H1 (cell line): ENCODE results near the gene MTMR6. TPM values are rescaled to one million over a fixed set of nuclear protein-coding genes. Genes with fewer than 3 reads are reported as not detected.

Source experiments
- CHD7 ChIP-seq: fragments of 300-600 bp; sonication (generic); IDR thresholded peaks from 2 replicates; pipeline ENCODE4 v1.7.1; 2012; ENCODE audit warnings: low read length, moderate library complexity, mild to moderate bottlenecking, inconsistent platforms; ENCODE audit not compliant: insufficient replicate concordance
- RBBP5 ChIP-seq: IDR thresholded peaks from 2 replicates; pipeline ENCODE4 v1.7.1; 2012; ENCODE audit warnings: low read depth, mild to moderate bottlenecking, inconsistent platforms, low read length, moderate library complexity, borderline replicate concordance
- SAP30 ChIP-seq: fragments of 300-600 bp; sonication (generic); IDR thresholded peaks from 2 replicates; pipeline ENCODE4 v1.7.1; 2012; ENCODE audit warnings: low read length, moderate library complexity, mild to moderate bottlenecking, inconsistent platforms; ENCODE audit not compliant: insufficient read depth, insufficient replicate concordance
- SIRT6 ChIP-seq: IDR thresholded peaks from one replicate; pipeline ENCODE4 v1.7.1; 2012; ENCODE audit warnings: low read length, inconsistent platforms
- TAF1 ChIP-seq: IDR thresholded peaks from 2 replicates; pipeline ENCODE4 v1.6.1; 2011; ENCODE audit warnings: mild to moderate bottlenecking, low read depth, low read length
- polyA plus RNA-seq, 7 experiments: library from polyadenylated mRNA; depleted of rRNA in 3 of 7; stranded (reverse) in 5 of 7; unstranded in 2 of 7; fragments of >200 nt in 5 of 7; fragments of 200-250 nt in 2 of 7; gene quantifications; 1 replicate in 5 of 7; 2 replicates in 1 of 7; 4 replicates in 1 of 7; pipeline versions ENCODE4 v1.2.1 to v1.2.3, GENCODE V29; 2011 to 2013; ENCODE audit warnings: missing spikeins in 2 of 7, mixed read lengths in 2 of 7
- total RNA-seq: library from RNA; stranded (reverse); fragmentation: NEBNext Ultra II Directional; extraction: Animal tissue kit (Norgen Biotek cat#: 25700); gene quantifications from 2 replicates; pipeline ENCODE4 v1.2.1, GENCODE V29; 2021

The MTMR6 gene
- total and polyA plus RNA-seq, 2 of the 8 experiments (the other 6 are each of a cell fraction or from before 2014, with no cell fraction given): 2.1 to 8.4 TPM

GRCh38 chr13:25319771-25320170 lies 32.5 kb upstream of the MTMR6 start (continued):
- TF ChIP-seq CHD7 (no peak), SIRT6 (no peak), SAP30 (no peak), RBBP5 (no peak), TAF1 (no peak)
